ENCODE data around the gene CRISP1. TPM values are rescaled to one million over a fixed set of nuclear protein-coding genes. Genes with fewer than 3 reads are reported as not detected.

Gene CRISP1
- total and polyA plus RNA-seq, 2 donors (not counting 3 experiments of a cell fraction or from before 2014, with no cell fraction given) = not detected

DNA sequence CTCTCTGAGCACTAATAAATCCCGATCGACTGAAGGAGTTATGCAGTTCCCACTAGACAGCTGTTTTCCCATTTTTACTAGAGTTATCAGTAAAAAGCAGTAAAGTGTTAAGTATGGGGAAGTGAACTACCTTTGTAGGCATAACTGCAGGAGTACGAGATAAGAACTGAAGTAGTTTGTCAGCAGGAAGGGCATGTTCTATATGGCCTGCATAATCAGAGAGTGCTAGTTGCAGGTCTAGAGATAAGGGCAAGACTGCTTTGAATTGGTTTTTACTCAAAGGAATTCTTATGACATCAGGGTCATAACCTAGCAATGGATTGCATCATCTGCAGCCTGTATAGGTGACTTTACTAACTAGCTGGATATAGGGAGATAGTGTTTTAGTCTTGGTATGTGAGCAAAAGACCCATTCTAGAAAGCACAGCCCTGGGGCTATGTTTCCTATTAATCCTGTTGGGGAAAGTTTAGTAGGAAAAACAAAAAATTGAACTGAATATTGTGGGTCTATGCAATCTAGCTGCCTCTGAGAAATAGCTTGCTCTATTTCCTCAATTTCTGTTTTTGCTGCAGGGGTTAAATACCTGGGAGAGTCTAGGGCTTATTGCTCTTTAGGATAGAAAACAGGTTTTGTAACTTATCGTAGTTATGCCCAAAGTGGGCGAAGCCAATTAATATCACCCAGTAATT is 22.6 kb upstream of the CRISP1 start:
- H3K79me2 ChIP-seq (ENCODE audit: control insufficient read depth, insufficient read depth, low read length) = no peaks in the 10 kb centered on the region
- no peak overlapping the region for H3K27ac ChIP-seq (ENCODE audit: insufficient read depth, low read depth, low read length)
- TF ChIP-seq GATA2 (IDR thresholded peaks at IDR 0.05; ENCODE audit: insufficient read depth, insufficient read length, low read depth, low read length) = no peak
- DNase-seq (ENCODE audit: low read depth, low spot score) (no peak), FAIRE-seq (no peak)
- no peaks in the 10 kb centered on the region for H3K27me3 ChIP-seq (ENCODE audit: control insufficient read depth in 2 of 2, insufficient read depth in 2 of 2, low read length in 2 of 2)
- H3K4me3 ChIP-seq (replicated peaks in 1 of 3; ENCODE audit: insufficient read depth in 1 of 3, low read depth in 1 of 3, low read length in 3 of 3) = no peak overlapping the region
- CTCF ChIA-PET = no interaction called here
- H3K4me2 ChIP-seq (ENCODE audit: insufficient read depth, low read length) = no peak overlapping the region
- H2AFZ ChIP-seq (ENCODE audit: low read depth, low read length) = no peak overlapping the region
- H3K4me1 ChIP-seq (ENCODE audit: control insufficient read depth, extremely low read depth, insufficient read depth, low read length) = no peaks in the 10 kb centered on the region
- dilution Hi-C loops (cut with MboI; ENCODE audit: extremely low pct_ligation_motif_present, low sequenced_read_pairs) = no loop called here
- POLR2A ChIA-PET = no interaction called here
- H4K20me1 ChIP-seq (replicated peaks; ENCODE audit: control insufficient read depth, extremely low read depth, insufficient read depth, low read length) = no peaks in the 10 kb centered on the region
- H3K36me3 ChIP-seq (ENCODE audit: control insufficient read depth in 2 of 2, extremely low read depth in 1 of 2, insufficient read depth in 2 of 2, low read length in 2 of 2) = no peaks in the 10 kb centered on the region
- H3K9me3 ChIP-seq (replicated peaks; ENCODE audit: control insufficient read depth, insufficient read depth, low read length) = no peaks in the 10 kb centered on the region
- H3K9ac ChIP-seq (replicated peaks; ENCODE audit: extremely low read depth, insufficient read depth, low read length) = no peak overlapping the region
- intact Hi-C loops (cut with micrococcal nuclease) = no loop called here
- no peaks in the 10 kb centered on the region for H3K9me1 ChIP-seq (replicated peaks; ENCODE audit: control insufficient read depth, extremely low read depth, insufficient read depth, low read length)
- no TSS peak for BruUV-seq (replicated peaks)

DNA sequence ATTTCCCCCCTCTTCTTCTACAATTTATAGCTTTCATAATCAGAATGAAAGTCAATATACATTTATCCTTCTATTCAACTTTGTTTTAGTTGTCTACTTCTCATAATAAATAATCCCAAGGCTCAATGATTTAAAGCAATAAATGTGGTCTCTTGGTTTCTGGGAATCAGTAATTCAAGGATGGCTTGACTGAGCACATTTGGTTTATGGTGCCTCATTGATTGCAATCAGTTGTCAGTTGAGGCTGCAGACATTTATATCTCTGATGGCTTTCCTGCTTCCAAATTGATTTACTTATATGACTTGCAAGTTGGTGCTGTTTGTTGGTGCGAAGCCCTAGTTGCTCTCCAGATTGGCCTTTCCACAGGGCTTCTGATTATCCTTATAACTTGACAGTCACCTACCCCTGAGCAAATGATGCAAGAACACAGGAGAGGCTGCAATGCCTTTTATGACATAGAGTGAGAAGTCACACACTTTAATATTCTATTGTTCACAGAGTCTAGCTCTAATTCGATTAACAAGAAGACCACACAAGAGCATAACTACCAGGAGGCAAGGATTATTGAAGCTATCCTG is 2.7 kb upstream of the CRISP1 start:
- Histone ChIP-seq H2AFZ (ENCODE audit: low read depth, low read length) (no peak overlapping the region), H3K36me3 (ENCODE audit: control insufficient read depth in 2 of 2, extremely low read depth in 1 of 2, insufficient read depth in 2 of 2, low read length in 2 of 2) (no peaks in the 10 kb centered on the region), H4K20me1 (replicated peaks; ENCODE audit: control insufficient read depth, extremely low read depth, insufficient read depth, low read length) (no peaks in the 10 kb centered on the region), H3K4me2 (ENCODE audit: insufficient read depth, low read length) (no peak overlapping the region), H3K9me1 (replicated peaks; ENCODE audit: control insufficient read depth, extremely low read depth, insufficient read depth, low read length) (no peaks in the 10 kb centered on the region), H3K9me3 (replicated peaks; ENCODE audit: control insufficient read depth, insufficient read depth, low read length) (no peaks in the 10 kb centered on the region), H3K9ac (replicated peaks; ENCODE audit: extremely low read depth, insufficient read depth, low read length) (no peak overlapping the region), H3K27me3 (ENCODE audit: control insufficient read depth in 2 of 2, insufficient read depth in 2 of 2, low read length in 2 of 2) (no peaks in the 10 kb centered on the region), H3K79me2 (ENCODE audit: control insufficient read depth, insufficient read depth, low read length) (no peaks in the 10 kb centered on the region), H3K27ac (ENCODE audit: insufficient read depth, low read depth, low read length) (no peak overlapping the region), H3K4me1 (ENCODE audit: control insufficient read depth, extremely low read depth, insufficient read depth, low read length) (no peaks in the 10 kb centered on the region), H3K4me3 (replicated peaks in 1 of 3; ENCODE audit: insufficient read depth in 1 of 3, low read depth in 1 of 3, low read length in 3 of 3) (no peak overlapping the region)
- dilution Hi-C loops (cut with MboI; ENCODE audit: extremely low pct_ligation_motif_present, low sequenced_read_pairs) = no loop called here
- CTCF ChIA-PET = no interaction called here
- BruUV-seq (replicated peaks) = no TSS peak
- intact Hi-C loops (cut with micrococcal nuclease) = no loop called here
- TF ChIP-seq EZH2 (IDR thresholded peaks at IDR 0.05; ENCODE audit: borderline replicate concordance, low read depth, low read length, severe bottlenecking) = no peak
- no peak for TF ChIP-seq GATA2 (IDR thresholded peaks at IDR 0.05; ENCODE audit: insufficient read depth, insufficient read length, low read depth, low read length)
- TF ChIP-seq FOS (IDR thresholded peaks at IDR 0.05; ENCODE audit: borderline replicate concordance, insufficient read depth, low read length) = no peak
- TF ChIP-seq POLR2A (IDR thresholded peaks at IDR 0.05; ENCODE audit: low read depth, low read length) = no peak
- TF ChIP-seq, protein P1, sequence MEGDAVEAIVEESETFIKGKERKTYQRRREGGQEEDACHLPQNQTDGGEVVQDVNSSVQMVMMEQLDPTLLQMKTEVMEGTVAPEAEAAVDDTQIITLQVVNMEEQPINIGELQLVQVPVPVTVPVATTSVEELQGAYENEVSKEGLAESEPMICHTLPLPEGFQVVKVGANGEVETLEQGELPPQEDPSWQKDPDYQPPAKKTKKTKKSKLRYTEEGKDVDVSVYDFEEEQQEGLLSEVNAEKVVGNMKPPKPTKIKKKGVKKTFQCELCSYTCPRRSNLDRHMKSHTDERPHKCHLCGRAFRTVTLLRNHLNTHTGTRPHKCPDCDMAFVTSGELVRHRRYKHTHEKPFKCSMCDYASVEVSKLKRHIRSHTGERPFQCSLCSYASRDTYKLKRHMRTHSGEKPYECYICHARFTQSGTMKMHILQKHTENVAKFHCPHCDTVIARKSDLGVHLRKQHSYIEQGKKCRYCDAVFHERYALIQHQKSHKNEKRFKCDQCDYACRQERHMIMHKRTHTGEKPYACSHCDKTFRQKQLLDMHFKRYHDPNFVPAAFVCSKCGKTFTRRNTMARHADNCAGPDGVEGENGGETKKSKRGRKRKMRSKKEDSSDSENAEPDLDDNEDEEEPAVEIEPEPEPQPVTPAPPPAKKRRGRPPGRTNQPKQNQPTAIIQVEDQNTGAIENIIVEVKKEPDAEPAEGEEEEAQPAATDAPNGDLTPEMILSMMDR (IDR thresholded peaks at IDR 0.05; ENCODE audit: extremely low read depth in 1 of 2, insufficient read depth in 1 of 2, low read depth in 1 of 2, low read length in 2 of 2) = no peak
- no peak for TF ChIP-seq JUN (IDR thresholded peaks at IDR 0.05; ENCODE audit: borderline replicate concordance, insufficient read depth, insufficient read length, low read depth)
- TF ChIP-seq POLR2AphosphoS5 (IDR thresholded peaks at IDR 0.05; ENCODE audit: insufficient read depth, low read depth, low read length) = no peak
- no peak for TF ChIP-seq MYC (IDR thresholded peaks at IDR 0.05; ENCODE audit: low read depth, low read length)
- TF ChIP-seq, protein P2, sequence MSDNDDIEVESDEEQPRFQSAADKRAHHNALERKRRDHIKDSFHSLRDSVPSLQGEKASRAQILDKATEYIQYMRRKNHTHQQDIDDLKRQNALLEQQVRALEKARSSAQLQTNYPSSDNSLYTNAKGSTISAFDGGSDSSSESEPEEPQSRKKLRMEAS (IDR thresholded peaks at IDR 0.05; ENCODE audit: insufficient read depth, insufficient read length) = no peak
- DNase-seq (ENCODE audit: low read depth, low spot score) = no peak
- FAIRE-seq = no peak
- POLR2A ChIA-PET = no interaction called here

All from endothelial cell of umbilical vein (primary cell).